Breast epithelium (tissue), 3 donors: Measurements from ENCODE around the gene MLYCD.

Experiments used
- CTCF ChIP-seq, 3 donors: fragments of 450-650 bp; IDR thresholded peaks; one replicate each; pipeline ENCODE4 v1.5.1; 2016 to 2017; ENCODE audit warnings: antibody characterized with exemption in 3 of 3, mild to moderate bottlenecking in 3 of 3, moderate library complexity in 3 of 3
- POLR2A ChIP-seq: fragments of 450-650 bp; IDR thresholded peaks from one replicate; pipeline ENCODE4 v1.6.1; 2016; ENCODE audit warnings: antibody characterized with exemption, mild to moderate bottlenecking, moderate library complexity
- POLR2AphosphoS5 ChIP-seq, 3 donors: sonication (generic); formaldehyde crosslinking; IDR thresholded peaks; one replicate each; pipeline ENCODE4 v1.6.1; 2017; ENCODE audit warnings: antibody characterized with exemption in 3 of 3

GRCh38 chr16:83932304-83932703 lies 33.4 kb downstream of the MLYCD start:
- TF ChIP-seq CTCF (IDR thresholded peaks at IDR 0.05) = no peak
- no peak for TF ChIP-seq POLR2A
- TF ChIP-seq POLR2AphosphoS5 (IDR thresholded peaks at IDR 0.05) = no peak
